RPMI8226 (cell line): Measurements from ENCODE around the gene PPM1M.

Experiments
- DNase-seq: peaks from one replicate; pipeline ENCODE4 v3.0.0-alpha.2; 2015

Gene PPM1M

GRCh38 chr3:52299247-52299878 is 53.8 kb downstream of the PPM1M start:
- DNase-seq = no peak
